Nephron (organoid): ENCODE results near the gene KCNH3.
A peak's percentile ranks its signal among the peaks of the same experiment; 100 is the strongest.

Experiments used
- H3K27ac Mint-ChIP-seq, 3 experiments: 2 replicates each; pipeline ENCODE4 v1.8.0; 2020; ENCODE audit warnings: mixed read lengths in 3 of 3, mild to moderate bottlenecking in 2 of 3, moderate library complexity in 1 of 3
- H3K27me3 Mint-ChIP-seq: 2 replicates; pipeline ENCODE4 v1.8.0; 2021; ENCODE audit warnings: low read depth, mild to moderate bottlenecking, moderate library complexity, mixed read lengths
- H3K36me3 Mint-ChIP-seq: 2 replicates; pipeline ENCODE4 v1.8.0; 2020; ENCODE audit warnings: low read depth, mixed read lengths
- H3K4me1 Mint-ChIP-seq: 2 replicates; pipeline ENCODE4 v1.8.0; 2020; ENCODE audit warnings: mixed read lengths
- H3K4me3 Mint-ChIP-seq, 3 experiments: 2 replicates each; pipeline ENCODE4 v1.8.0; 2020; ENCODE audit warnings: mild to moderate bottlenecking in 3 of 3, mixed read lengths in 3 of 3, moderate library complexity in 2 of 3
- H3K9me3 Mint-ChIP-seq: 2 replicates; pipeline ENCODE4 v1.8.0; 2020; ENCODE audit warnings: mixed read lengths
- TF ChIP-seq, protein P1 (sequence below), 3 experiments: fragments of 200-600 bp; sonication (generic); IDR thresholded peaks; one replicate each; pipeline ENCODE4 v1.5.0; 2021; ENCODE audit warnings: antibody characterized with exemption in 3 of 3; ENCODE audit not compliant: unreplicated experiment in 3 of 3

KCNH3 gene

DNA sequence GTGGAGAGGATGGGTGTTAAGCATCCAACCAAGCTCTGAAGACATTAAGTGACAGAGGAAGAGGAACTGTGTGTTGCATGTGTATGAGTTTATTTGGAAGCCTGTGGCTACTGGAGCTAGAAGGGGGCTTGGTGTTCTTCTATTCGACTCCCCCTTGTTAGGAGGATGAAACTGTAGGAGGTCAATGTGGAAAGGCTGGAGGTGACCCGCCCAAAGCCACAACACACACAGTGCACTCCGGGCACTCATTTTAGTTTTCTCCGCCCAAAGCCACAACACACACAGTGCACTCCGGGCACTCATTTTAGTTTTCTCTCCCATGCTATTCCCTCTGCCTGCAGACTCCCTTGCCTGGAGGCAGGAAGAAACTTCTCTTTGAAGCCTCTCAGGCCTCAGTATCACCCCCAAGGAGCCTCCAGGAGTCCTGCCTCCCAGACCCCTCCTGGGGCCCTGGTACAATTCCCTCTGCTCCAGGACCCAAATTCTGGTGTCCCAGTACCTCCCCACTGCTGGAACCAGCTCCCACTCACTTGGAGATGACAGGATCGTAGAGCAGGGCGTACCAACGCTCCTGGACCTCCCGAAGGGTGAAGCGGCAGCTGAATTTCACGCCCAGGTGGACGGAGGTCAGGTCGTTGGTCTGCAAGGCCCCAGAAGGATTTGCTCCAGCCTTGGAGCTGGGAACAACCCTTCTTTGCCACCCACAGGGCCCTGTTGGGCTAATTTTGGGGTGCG is 25.3 kb downstream of the KCNH3 start:
- H3K36me3 Mint-ChIP-seq: peaks cover 27% of the 10 kb centered on the region
- H3K4me1 Mint-ChIP-seq: peaks cover 36% of the 10 kb centered on the region
- H3K9me3 Mint-ChIP-seq: no peaks in the 10 kb centered on the region
- H3K27ac Mint-ChIP-seq: peak overlapping the region in 1 of 3 experiments; percentile 40
- H3K4me3 Mint-ChIP-seq: peak overlapping the region; percentile 21 to 64 (median 61)
- TF ChIP-seq, protein P1, sequence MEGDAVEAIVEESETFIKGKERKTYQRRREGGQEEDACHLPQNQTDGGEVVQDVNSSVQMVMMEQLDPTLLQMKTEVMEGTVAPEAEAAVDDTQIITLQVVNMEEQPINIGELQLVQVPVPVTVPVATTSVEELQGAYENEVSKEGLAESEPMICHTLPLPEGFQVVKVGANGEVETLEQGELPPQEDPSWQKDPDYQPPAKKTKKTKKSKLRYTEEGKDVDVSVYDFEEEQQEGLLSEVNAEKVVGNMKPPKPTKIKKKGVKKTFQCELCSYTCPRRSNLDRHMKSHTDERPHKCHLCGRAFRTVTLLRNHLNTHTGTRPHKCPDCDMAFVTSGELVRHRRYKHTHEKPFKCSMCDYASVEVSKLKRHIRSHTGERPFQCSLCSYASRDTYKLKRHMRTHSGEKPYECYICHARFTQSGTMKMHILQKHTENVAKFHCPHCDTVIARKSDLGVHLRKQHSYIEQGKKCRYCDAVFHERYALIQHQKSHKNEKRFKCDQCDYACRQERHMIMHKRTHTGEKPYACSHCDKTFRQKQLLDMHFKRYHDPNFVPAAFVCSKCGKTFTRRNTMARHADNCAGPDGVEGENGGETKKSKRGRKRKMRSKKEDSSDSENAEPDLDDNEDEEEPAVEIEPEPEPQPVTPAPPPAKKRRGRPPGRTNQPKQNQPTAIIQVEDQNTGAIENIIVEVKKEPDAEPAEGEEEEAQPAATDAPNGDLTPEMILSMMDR (IDR thresholded peaks at IDR 0.05; ENCODE audit: unreplicated experiment in 3 of 3): no peak
- no peaks in the 10 kb centered on the region for H3K27me3 Mint-ChIP-seq

DNA sequence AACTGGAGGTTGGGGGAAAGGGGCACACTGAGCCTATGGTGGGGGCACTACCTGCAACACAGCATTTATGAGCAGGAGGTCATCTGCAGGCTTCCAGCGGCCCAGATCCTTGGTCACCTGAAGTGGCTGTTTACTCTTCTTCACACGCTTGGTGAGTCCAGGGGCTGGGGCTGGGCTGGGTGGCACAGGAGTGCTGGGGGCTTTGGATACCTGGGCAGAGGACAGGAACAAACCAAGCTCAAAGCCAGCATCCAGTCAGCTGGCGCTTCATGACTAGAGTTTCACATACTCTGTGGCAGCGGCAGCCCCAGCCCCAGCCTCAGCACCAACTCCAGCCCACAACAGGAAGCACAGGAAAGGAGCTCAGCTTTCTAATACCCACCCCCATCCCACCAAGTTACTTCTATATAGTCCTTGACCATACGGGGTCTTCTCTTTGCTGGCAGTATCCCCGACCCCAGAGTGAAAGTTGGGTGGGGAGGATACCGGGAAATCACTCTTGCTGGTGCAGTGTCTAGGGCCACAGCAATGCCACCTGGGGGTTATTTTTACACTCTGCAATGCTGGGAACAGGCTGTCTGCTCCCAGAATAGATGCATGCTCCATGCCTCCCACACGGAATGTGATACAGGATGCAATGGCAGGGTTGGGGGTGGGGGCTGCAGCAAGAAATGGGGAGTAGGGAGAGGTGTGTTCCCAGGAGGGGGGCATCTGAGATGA is 26.0 kb downstream of the KCNH3 start:
- H3K27me3 Mint-ChIP-seq: no peaks in the 10 kb centered on the region
- peaks cover 27% of the 10 kb centered on the region for H3K36me3 Mint-ChIP-seq
- H3K4me1 Mint-ChIP-seq: peaks cover 36% of the 10 kb centered on the region

DNA sequence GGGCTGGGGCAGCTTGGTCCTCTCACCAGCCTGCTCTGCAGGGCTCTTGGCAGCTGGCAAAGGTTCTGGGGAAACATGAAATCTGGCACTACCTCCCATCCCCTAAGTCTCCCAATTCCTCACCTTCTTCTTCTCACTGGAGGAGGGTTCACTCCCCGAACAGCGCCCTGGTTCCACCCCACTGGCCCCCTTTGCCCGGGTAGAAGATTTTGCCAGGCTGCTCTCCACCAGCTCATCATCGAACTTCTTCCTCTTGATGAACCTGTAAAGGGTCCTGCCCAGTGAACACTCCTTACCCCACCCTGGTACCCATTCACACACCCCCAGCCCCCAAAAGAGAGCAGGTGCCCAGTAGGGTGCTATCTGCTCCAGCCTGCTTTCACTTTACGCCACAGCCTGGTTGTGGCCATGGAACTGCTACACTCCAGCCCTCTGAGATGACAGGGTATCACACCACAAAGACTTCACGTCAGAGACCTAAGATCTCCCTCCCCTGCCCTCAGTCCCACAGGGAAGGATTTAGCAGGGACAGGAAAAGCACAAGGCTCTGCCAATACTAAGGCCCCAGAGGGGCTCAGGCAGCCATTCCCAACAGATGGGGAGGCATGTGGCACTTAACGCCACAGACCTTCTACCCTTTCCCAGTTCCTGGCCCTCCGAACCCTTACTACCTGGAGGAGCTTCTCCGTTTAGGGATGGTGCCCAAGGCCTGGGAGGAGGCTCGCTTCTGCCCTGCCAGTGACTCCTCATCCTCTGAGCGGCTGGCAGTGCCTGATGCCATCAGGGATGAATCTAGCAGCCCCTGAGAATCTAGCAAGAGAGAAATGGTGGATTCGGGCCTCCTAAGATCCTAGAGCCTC is 26.8 kb downstream of the KCNH3 start:
- H3K4me3 Mint-ChIP-seq: peak overlapping the region; percentile 45 to 68 (median 64)
- peaks cover 39% of the 10 kb centered on the region for H3K4me1 Mint-ChIP-seq
- no peaks in the 10 kb centered on the region for H3K9me3 Mint-ChIP-seq
- TF ChIP-seq, protein P1 (IDR thresholded peaks at IDR 0.05; ENCODE audit: unreplicated experiment in 3 of 3): no peak
- H3K36me3 Mint-ChIP-seq: peaks cover 24% of the 10 kb centered on the region
- no peaks in the 10 kb centered on the region for H3K27me3 Mint-ChIP-seq
- no peak overlapping the region for H3K27ac Mint-ChIP-seq

More for the DNA sequence above, 26.0 kb downstream of the KCNH3 start:
- no peaks in the 10 kb centered on the region for H3K9me3 Mint-ChIP-seq
- H3K27ac Mint-ChIP-seq: no peak overlapping the region
- TF ChIP-seq, protein P1 (IDR thresholded peaks at IDR 0.05; ENCODE audit: unreplicated experiment in 3 of 3): no peak
- H3K4me3 Mint-ChIP-seq: peak overlapping the region; percentile 45 to 68 (median 64)

DNA sequence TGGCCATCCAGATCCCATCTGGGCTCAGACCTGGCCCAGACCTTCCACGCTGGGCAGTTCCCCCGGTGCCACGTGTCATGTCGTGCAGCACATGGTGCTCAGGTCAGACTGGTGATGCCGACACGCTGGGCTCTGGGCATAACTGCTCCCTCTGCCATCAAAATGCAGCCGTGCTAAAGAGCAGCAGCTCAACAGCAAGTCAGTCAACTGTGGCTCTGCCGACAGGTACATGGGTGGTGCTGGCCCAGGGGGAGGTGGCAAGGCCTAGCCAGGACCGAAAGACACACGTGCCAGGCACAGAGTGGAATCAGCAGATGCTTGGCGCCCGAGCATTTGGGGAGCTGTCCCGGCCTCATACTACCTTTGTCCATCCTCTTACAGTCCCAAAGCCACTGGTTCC is 27.5 kb downstream of the KCNH3 start:
- peak overlapping the region; percentile 34 to 98 (median 37) for H3K4me3 Mint-ChIP-seq
- no peak overlapping the region for H3K27ac Mint-ChIP-seq
- H3K36me3 Mint-ChIP-seq: peaks cover 27% of the 10 kb centered on the region
- H3K9me3 Mint-ChIP-seq: no peaks in the 10 kb centered on the region
- peaks cover 47% of the 10 kb centered on the region for H3K4me1 Mint-ChIP-seq
- H3K27me3 Mint-ChIP-seq: no peaks in the 10 kb centered on the region
- TF ChIP-seq, protein P1 (IDR thresholded peaks at IDR 0.05; ENCODE audit: unreplicated experiment in 3 of 3): no peak

DNA sequence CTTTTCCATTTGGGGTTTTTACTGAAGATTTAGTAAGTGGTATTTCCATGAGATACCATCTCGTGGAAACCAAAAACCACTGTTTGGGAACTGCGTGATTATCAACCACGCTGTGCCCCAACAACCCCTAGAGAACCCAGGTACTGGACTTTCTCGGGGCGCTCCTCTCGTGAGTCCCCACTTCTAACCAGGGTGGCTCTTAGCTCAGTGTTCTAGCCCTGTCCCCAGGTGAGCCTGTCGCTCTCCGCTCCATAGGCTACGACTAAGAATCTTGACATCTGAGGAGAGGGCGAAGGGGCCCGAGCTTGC is 28.4 kb downstream of the KCNH3 start:
- TF ChIP-seq, protein P1 (IDR thresholded peaks at IDR 0.05; ENCODE audit: unreplicated experiment in 3 of 3): no peak
- H3K4me1 Mint-ChIP-seq: peaks cover 48% of the 10 kb centered on the region
- peak overlapping the region; percentile 91 to 98 (median 97) for H3K27ac Mint-ChIP-seq
- H3K4me3 Mint-ChIP-seq: peak overlapping the region; percentile 98 to 99 (median 98)
- peaks cover 27% of the 10 kb centered on the region for H3K36me3 Mint-ChIP-seq
- no peaks in the 10 kb centered on the region for H3K27me3 Mint-ChIP-seq
- no peaks in the 10 kb centered on the region for H3K9me3 Mint-ChIP-seq
